ENCODE data around the gene SORBS1. TPM values are rescaled to one million over a fixed set of nuclear protein-coding genes. Genes with fewer than 3 reads are reported as not detected.
A peak's percentile ranks its signal among the peaks of the same experiment; 100 is the strongest.

The SORBS1 gene
- total and polyA plus RNA-seq, 4 donors = 13.1 to 68.9 (median 44.0) TPM

- Histone ChIP-seq H3K27ac (ENCODE audit: low read depth in 1 of 2, low read length in 1 of 2) (no peak overlapping the region), H3K4me3 (no peak overlapping the region), H3K36me3 (ENCODE audit: control insufficient read depth in 4 of 4, insufficient read depth in 4 of 4, low read length in 4 of 4) (peaks cover 0 to 27% (median 5%) of the 10 kb centered on the region in 4 donors), H3K4me1 (ENCODE audit: control insufficient read depth in 5 of 5, insufficient read depth in 5 of 5, low read length in 5 of 5) (peaks cover 0 to 14% (median 0%) of the 10 kb centered on the region in 5 donors), H3K27me3 (ENCODE audit: control insufficient read depth in 3 of 3, insufficient read depth in 3 of 3, low read length in 2 of 3) (no peaks in the 10 kb centered on the region), H3K9ac (ENCODE audit: insufficient read depth in 1 of 2, low read length in 2 of 2) (no peak overlapping the region), H3K9me3 (ENCODE audit: control insufficient read depth in 4 of 4, insufficient read depth in 3 of 4, low read length in 3 of 4) (peaks cover 0 to 2% (median 0%) of the 10 kb centered on the region in 4 donors)
- peak; percentile 74 to 81 (median 75) for DNase-seq
- ATAC-seq (ENCODE audit: insufficient read depth, low FRiP score) = peak; percentile 93
- peak; percentile 95 for TF ChIP-seq CTCF (IDR thresholded peaks at IDR 0.05; ENCODE audit: control extremely low read depth, extremely low read depth)
- WGBS, 2 donors = 27 to 33% methylated on average over 5 of the region's 5 CpGs
These were observed 186.5 kb downstream of the SORBS1 start for GRCh38 chr10:95374597-95375209.

DNA sequence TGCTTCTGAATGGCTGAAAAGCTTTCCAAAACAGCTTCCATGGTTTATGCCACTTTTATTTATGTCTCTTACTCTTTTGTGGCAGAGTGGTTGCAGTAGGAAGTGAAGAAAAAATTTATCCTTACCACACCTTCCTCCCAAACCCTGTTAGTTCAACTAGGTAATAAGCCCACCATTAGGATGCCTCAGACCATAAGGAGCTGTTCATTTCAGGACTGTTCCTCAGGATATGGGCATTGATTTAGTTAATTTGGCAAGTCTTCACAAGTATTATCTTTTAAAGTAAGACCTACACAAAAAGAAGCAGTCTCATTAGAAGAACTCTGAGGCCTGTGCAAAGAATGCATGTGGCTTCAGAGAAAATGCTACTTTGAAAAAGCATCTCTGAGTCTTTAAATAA is 187.5 kb downstream of the SORBS1 start:
- no peak overlapping the region for H3K4me3 ChIP-seq
- ATAC-seq (ENCODE audit: insufficient read depth, low FRiP score) (no peak), DNase-seq (no peak)
- no peak for TF ChIP-seq CTCF (IDR thresholded peaks at IDR 0.05; ENCODE audit: control extremely low read depth, extremely low read depth)
- H3K4me1 ChIP-seq (ENCODE audit: control insufficient read depth in 5 of 5, insufficient read depth in 5 of 5, low read length in 5 of 5) = peaks cover 0 to 14% (median 0%) of the 10 kb centered on the region in 5 donors
- no peaks in the 10 kb centered on the region for H3K27me3 ChIP-seq (ENCODE audit: control insufficient read depth in 3 of 3, insufficient read depth in 3 of 3, low read length in 2 of 3)
- peaks cover 0 to 2% (median 0%) of the 10 kb centered on the region in 4 donors for H3K9me3 ChIP-seq (ENCODE audit: control insufficient read depth in 4 of 4, insufficient read depth in 3 of 4, low read length in 3 of 4)
- no peak overlapping the region for H3K9ac ChIP-seq (ENCODE audit: insufficient read depth in 1 of 2, low read length in 2 of 2)
- peak overlapping the region in 1 of 2 donors; percentile 21 for H3K27ac ChIP-seq (ENCODE audit: low read depth in 1 of 2, low read length in 1 of 2)
- peaks cover 0 to 27% (median 6%) of the 10 kb centered on the region in 4 donors for H3K36me3 ChIP-seq (ENCODE audit: control insufficient read depth in 4 of 4, insufficient read depth in 4 of 4, low read length in 4 of 4)

GRCh38 chr10:95364342-95364741 is 196.8 kb downstream of the SORBS1 start:
- peaks cover 0 to 11% (median 0%) of the 10 kb centered on the region in 5 donors for H3K4me1 ChIP-seq (ENCODE audit: control insufficient read depth in 5 of 5, insufficient read depth in 5 of 5, low read length in 5 of 5)
- 86 to 88% methylated on average over 6 of the region's 6 CpGs for WGBS, 2 donors
- H3K9ac ChIP-seq (ENCODE audit: insufficient read depth in 1 of 2, low read length in 2 of 2) = no peak overlapping the region
- peaks cover 0 to 6% (median 2%) of the 10 kb centered on the region in 4 donors for H3K36me3 ChIP-seq (ENCODE audit: control insufficient read depth in 4 of 4, insufficient read depth in 4 of 4, low read length in 4 of 4)
- no peak for TF ChIP-seq CTCF (IDR thresholded peaks at IDR 0.05; ENCODE audit: control extremely low read depth, extremely low read depth)
- H3K27me3 ChIP-seq (ENCODE audit: control insufficient read depth in 3 of 3, insufficient read depth in 3 of 3, low read length in 2 of 3) = no peaks in the 10 kb centered on the region
- H3K4me3 ChIP-seq = no peak overlapping the region
- no peak for ATAC-seq (ENCODE audit: insufficient read depth, low FRiP score)
- no peak for DNase-seq
- H3K27ac ChIP-seq (ENCODE audit: low read depth in 1 of 2, low read length in 1 of 2) = no peak overlapping the region
- H3K9me3 ChIP-seq (ENCODE audit: control insufficient read depth in 4 of 4, insufficient read depth in 3 of 4, low read length in 3 of 4) = no peaks in the 10 kb centered on the region

Data from lung (tissue), 12 donors.